GM03348 (cell line): ENCODE measurements around the gene MRPL49.
"Not testable (repeated sequence)": the region's sequence is repeated elsewhere in the genome, so short reads cannot be mapped to it uniquely, and the experiment has no call there.

Experiments
- DNase-seq: peaks from one replicate; pipeline ENCODE4 v3.0.0; 2012; ENCODE audit warnings: low spot score

The MRPL49 gene

GRCh38 chr11:65132988-65133700, 11.0 kb downstream of the MRPL49 start:
- DNase-seq, result peak; percentile 56

DNA sequence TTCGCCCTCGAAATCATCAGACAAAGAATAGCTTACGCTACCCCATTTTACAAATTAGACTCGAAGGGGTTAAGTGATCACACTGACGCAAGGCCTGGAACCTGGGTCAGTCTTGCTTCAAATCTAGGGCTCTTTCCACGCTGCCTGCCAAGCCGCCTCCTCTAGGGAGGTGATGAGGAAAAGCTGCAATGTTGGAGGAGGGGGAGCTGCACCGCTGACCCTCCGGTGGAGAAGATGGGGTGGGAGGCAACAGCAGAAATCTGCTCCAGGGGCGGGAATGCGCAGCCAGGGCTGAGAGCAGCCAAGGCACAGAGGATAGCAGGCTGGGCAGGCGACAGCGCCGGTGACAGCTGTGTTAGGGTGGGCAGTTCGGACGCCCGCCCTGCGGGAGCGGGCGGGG, 11.6 kb downstream of the MRPL49 start:
- DNase-seq, result peak; percentile 31

- DNase-seq, result peak; percentile 95
Observed at GRCh38 chr11:65134240-65134951, 12.3 kb downstream of the MRPL49 start, which contains the start of gene SYVN1. SYVN1 (minus strand) TSS chr11:65134519; CDS start chr11:65133601, 918 bp downstream.

GRCh38 chr11:65134952-65135632, 13.0 kb downstream of the MRPL49 start:
- DNase-seq, result peak; percentile 96

DNA sequence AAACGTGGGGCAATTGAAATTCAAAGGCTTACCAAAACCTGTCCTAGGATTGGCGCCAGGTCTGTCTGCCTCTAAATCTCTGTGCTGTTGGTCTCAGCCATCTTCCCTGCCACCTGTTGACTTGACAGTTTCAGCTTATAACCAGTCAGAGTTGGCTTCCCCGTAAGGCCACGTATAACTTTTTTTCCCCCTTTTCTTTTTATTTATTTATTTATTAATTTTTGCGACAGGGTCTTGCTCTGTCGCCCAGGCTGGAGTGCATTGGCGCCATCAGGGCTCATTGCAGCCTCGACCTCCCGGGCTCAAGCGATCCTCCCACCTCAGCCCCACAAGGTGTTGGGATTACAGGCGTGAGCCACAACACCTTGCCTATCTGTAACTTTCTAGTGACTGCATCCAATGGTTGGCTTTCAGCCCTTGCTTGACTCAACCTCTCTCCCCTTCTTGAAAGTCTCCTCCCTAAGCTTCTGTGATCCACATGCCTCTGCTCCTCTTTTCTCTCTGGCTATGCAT, 13.6 kb downstream of the MRPL49 start:
- no peak for DNase-seq

DNA sequence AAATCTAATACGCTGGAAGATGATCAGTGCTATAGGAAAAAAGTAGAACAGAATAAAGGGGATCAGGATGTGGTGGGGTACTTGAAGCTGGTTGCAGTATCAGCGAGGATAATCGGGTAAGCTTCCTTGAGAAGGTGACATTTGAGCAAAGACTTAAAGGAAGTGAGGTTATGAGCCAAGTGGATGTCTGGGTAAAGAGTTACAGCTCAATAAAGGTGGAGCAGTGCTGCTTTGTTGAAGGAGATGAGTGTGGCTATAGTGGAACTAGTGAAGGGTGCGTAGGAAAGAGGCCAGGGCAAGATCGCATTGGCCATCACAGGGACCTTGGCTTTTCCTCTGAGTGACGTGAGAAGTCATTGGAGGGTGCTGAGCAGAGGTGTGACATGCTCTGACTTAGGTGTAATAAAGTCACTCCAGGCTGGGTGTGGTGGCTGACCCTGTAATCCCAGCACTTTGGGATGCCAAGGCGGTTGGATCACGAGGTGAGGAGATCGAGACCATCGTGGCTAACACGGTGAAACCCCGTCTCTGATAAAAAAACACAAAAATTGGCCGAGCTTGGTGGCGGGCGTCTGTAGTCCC, 14.5 kb downstream of the MRPL49 start:
- DNase-seq, result no peak

DNA sequence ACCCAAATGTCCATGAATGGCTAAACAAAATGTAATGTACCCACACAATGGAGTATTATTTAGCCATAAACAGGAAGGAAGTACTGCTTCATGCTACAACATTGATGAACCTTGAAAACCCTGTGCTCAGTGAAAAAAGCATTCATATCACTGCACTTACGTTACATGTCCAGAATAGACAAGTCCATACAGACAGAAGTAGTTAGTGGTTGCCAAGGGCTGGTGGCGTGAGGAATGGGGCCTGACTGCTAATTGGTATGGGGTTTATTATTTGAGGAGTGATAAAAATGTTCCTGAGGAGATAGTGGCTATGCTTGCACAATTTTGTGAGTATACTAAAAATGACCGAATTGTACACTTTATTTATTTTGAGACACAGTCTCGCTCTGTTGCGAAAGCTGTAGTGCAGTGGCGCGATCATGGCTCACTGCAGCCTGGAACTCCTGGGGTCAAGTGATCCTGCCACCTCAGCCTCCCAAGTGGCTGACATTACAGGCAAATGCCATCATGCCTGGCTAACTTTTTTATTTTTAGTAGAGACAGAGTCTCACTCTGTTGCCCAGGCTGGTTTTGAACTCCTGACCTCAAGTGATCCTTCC, 19.9 kb downstream of the MRPL49 start:
- no peak for DNase-seq

DNA sequence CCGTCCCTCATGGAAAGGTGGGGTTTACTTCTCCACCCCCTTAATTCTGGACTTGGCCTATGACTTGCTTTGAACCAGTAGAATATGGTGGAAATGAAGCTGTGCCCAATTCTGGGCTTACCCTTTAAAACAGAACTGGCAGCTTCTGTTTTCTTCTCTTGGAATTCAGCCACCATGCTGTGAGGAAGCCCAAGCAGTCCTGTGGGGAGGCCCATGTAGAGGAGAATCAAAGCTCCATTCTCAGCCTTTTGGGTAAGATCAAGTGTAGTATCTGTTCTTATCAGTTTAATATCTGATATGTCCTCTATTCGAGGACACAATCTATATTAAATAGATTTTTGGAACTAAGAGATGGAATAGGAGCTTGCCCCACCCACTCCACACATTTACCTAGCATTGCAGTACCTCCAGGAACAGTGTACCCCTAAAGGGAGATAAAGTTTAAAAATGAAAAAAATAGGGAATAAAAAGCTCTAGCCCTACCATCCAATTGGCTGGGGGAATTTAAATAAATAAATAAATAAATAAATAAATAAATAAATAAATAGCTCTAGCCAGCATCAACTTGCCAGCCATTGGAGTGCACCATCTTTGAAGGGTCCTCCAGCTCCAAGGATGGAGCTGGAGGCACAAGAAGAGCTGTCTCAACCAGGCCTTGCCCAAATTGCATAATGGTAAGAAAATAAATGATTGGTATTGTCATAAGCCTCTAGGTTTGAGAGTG, 25.4 kb downstream of the MRPL49 start:
- no peak for DNase-seq

DNA sequence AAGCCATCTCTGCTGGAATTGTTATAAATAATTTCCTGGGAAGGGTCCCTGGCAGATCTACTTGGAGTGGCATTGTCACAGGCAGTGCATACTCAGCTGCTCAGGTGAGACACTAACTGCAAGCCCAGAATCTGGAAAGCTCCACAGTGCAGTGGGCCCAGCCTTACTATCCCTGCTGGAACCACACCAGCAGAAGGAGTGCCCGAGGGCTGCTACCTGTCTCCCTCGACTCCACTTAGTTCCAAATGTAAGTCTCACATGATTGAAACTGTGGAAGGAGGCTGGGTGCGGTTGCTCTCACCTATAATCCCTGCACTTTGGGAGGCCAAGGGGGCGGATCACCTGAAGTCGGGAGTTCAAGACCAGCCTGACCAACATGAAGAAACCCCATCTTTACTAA, 26.5 kb downstream of the MRPL49 start:
- DNase-seq, result no peak

GRCh38 chr11:65150131-65150508, 28.0 kb downstream of the MRPL49 start:
- DNase-seq, result not testable (repeated sequence)

DNA sequence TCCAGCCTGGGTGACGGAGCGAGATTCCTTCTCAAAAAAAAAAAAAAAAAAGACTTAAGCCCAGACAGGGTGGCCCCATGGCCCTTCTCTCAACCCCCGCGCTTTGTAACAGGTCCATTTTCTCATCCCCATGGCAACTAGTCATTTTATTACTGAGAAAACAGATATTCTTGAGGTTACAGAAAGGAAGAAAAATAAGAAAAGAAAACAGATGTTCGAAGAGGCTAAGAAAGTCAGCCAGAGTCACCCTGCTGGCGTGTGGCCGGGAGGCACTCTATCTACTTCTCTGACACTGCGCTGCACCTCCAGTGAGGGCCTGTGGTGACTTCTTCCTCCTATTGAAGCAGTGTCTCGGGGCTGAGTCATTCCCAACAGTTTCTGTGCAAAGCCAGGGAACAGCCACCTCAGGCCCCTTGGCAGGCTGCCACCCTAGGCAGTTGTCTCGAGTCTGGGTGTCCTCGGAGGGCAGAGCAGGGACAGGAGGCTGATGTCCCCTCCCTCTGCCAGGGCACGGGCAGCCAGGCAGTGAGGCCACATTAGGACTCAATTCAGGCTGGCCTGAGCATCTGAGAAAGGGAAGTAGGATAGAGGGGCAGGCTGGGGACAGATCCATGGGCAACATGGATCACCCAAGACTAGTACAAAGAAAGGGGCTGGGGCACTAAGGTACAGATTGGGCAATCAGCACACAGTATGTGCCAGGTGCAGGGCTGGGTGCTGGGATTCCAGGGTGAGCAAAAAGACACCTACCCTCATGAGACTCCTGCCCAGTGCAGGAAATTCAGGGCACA, 28.6 kb downstream of the MRPL49 start:
- DNase-seq, result peak; percentile 81

DNA sequence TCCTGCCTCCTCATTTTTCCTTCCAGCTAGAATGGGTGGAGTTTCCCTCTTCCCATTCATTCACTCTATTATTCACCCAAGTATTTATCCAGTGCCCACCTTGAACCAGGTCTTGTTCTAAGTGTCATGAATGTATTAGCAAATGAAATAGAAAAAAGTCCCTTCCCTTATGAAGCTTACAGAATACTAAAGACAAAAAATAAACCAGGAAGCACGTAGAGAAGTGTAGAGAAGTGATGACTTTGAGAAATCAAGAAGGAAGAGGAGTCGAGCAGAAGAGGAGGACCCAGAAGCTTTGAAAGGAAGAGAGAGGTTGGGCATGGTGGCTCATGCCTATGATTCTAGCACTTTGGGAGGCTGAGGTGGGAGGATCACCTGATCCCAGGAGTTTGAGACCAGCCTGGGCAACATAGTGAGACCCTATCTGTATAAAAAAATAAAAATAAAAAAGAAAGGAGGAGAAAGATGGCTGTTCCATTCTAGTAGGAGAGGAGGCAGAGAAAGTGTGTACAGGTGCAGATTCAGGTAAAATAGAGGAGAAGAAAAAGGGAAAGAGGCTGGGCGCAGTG, 29.3 kb downstream of the MRPL49 start:
- no peak for DNase-seq

GRCh38 chr11:65152122-65152521, 30.0 kb downstream of the MRPL49 start:
- no peak for DNase-seq

GRCh38 chr11:65156256-65156655, 34.1 kb downstream of the MRPL49 start:
- no peak for DNase-seq

GRCh38 chr11:65156926-65157325, 34.8 kb downstream of the MRPL49 start:
- DNase-seq, result no peak

DNA sequence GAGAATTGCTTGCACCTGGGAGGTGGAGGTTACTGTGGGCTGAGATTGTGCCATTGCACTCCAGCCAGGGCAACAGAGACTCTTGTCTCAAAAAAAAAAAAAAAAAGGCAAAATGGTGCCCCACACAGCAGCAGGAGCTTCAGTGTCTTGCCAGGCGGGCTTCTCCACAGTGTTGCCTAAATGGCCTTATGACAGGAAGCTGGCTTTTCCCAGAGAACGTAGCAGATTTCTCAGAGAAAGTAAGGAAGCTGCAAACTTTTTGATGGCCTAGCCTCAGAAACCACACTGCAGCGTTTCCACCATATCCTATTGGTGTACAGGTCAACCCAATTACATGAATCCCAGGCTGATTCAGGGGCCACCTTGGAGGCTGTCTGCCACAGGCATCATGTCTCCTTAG, 35.2 kb downstream of the MRPL49 start:
- no peak for DNase-seq

DNA sequence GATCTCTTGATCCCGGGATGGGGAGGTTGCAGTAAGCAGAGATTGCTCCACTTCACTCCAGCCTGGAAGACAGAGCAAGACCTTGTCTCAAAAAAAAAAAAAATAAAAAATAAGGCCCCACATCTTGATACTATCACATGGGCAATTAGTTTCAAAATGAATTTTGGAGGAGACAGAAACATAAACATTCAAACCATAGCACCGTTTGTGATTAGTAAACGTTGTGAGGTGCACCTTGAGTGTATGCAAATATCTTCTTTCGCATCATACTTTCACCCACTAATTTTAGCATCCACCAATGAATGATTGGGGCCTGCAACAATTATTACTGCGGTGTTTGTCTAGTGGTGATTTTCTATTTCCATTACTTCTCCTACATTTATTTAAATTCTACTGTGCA, 36.9 kb downstream of the MRPL49 start:
- no peak for DNase-seq

DNA sequence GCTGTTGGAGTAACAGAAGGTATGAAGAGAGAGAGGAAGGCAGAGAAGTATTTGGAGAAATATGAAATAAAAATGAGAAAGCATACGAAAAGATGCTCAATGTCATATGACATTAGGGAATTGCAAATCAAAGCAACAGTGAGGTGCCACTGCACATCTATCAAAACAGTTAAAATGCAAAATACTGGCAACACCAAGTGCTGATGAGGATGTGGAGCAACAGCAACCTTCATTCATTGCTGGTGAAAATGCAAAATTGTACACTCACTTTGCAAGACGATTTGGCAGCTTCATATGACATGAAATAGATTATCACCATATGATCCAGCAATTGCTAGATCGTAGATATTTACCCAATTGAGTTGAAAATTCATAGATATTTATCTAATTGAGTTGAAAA, 38.5 kb downstream of the MRPL49 start:
- no peak for DNase-seq

DNA sequence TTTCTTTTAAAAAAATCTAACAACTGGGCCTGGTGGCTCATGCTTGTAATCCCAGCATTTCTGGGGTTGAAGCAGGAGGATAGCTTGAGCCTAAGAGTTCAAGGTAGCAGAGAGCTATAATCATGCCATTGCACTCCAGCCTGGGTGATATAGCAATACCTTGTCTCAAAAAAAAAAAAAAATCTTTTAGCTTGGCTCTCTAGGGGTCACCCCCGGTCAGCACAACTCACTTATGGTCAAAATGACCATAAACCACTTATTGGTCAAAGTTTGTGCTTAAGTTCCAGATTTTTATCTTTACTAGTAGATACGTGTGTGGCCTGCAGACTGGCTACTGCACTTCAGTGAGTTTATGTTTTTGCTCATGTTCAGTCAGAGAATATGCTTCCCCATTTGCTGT, 41.6 kb downstream of the MRPL49 start:
- DNase-seq, result no peak
